Stimulated activated CD8-positive, alpha-beta memory T cell treated with anti-CD3 and anti-CD28 coated beads, Interleukin-4, amount 100 ng/mL, for 4 hours (primary cell): Measurements from ENCODE around the gene SIK1.
"Not testable (repeated sequence)": the region's sequence is repeated elsewhere in the genome, so short reads cannot be mapped to it uniquely, and the experiment has no call there.

Experiments used
- DNase-seq, 2 donors: peaks; one replicate each; pipeline ENCODE4 v3.0.0-alpha.2; 2020; ENCODE audit warnings: low read depth in 2 of 2, low spot score in 1 of 2

SIK1 gene

GRCh38 chr21:43398000-43398399 is 28.9 kb downstream of the SIK1 start:
- DNase-seq = not testable (repeated sequence)

DNA sequence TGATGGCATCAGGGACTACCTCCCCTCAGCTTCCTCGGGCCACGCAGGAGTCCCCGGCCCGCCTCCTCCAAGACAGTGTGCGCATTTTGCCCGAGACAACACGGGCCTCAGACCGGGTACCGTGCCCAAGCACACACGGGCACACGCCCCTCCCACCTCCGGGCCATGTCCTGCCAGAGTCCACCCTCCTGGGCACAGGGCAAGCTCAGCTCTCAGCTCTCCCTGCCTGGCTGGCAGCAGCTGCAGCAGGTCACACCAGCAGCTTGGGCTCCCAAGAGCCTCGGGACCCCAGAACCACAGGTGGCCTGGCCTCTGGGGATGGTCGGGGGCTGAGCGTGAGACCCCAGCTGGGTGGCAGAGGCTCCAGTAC is 29.5 kb downstream of the SIK1 start:
- not testable (repeated sequence) for DNase-seq

DNA sequence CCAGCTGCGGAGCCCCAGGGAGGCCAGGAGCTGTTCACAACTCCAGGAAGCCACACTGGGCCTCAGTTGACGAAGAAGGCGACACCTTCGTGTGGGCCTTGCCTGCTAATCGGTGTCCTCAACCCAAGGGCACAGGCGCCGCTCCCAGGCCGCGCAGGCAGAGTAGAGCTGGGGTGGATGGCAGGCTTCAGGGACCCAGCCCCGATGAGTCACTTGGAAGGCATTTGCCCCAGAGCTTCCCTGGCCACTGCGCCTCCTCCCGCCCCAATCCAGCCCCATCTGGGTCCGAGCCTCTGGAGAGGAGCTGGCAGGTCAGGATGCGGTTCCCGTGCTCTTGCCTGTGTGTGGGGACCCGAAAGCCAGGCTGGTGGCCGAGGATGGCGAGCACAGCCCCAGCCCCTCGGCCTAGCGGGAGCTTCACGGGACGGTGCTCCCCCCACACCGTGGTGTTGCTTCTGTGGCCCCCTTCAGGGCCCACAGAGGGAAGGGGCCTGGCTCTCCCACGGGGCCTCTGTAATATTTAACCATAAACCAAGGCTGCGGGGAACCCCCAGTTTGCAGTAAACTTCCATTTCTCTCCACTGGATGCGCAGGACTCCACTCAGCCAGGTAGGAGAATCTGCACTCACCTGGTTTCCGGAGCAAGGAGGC is 30.0 kb downstream of the SIK1 start:
- not testable (repeated sequence) for DNase-seq

- not testable (repeated sequence) for DNase-seq
Measured at GRCh38 chr21:43383351-43383750, 43.6 kb downstream of the SIK1 start.

DNA sequence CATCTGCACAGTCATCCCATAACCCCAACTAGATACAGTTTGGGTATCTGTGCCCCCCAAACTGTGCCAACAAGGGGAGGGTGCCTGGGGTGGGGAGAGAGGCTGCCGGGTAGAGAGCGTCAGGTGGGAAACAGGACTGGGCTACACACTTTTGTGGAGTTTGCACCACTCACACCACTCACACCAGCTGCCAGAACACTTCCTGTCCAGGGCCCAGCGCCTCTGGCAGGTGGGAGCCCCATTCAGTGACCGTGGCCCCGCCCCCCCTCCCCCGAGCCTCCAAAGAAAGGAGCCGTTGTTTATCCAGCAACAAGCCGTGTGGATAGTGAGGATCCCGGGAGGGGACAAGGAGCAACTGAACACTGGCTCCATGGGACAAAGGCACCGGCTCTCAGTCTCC is 44.0 kb downstream of the SIK1 start:
- DNase-seq = not testable (repeated sequence)

- DNase-seq = not testable (repeated sequence)
Measured at GRCh38 chr21:43380852-43381533, 45.9 kb downstream of the SIK1 start.

DNA sequence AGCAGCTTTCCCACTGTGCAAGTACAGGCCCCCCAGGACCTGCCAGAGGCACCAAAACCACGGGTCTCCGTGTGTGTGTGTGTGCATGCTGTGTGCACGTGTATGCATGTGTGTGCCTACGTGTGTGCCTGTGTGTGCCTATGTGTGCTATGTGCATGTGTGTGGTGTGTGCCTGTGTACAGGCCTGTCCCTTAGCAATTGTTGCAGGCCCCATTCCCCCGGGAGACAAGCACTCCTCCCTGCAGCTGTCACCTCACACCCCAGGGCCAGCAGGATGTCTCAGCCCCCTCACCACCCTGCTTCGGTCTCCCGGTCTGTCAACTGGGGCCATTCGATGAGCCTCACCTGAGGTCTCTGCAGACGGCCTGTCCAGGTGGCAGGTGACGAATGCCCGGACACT is 46.6 kb downstream of the SIK1 start:
- DNase-seq = not testable (repeated sequence)

GRCh38 chr21:43379626-43380122 is 47.3 kb downstream of the SIK1 start:
- DNase-seq = not testable (repeated sequence)

- DNase-seq = no peak
Measured at GRCh38 chr21:43376478-43376882, 50.5 kb downstream of the SIK1 start.

DNA sequence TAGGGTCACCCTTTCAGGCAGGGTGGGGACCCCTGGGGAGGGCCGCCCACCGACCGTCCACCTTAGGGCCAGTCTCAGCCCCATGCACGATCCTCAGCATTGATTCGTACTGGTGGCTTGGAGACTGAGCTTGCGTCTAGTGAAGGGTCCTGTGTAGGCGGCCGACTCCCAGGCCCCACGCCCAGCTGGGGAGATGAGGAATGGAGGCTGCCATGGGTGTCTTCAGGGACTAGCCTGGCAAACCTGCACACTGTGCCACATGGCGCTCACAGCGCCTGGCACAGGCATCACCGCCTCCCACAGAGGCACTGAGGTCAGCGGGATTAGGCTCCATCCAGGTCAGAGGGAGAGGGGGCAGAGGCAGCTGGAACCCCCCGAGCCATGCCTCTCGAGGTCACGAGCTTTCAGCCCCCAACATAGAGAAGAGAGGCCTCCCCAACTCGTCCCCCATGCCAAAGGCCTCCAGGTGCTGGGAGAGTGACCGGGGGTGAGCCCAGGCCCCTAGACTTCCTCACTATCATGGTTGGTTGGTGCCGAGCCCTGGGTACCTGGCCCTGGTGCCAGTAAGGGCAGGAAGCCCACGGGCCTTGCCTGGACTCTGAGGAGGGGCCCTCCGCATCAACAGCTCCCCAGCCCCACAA is 51.0 kb downstream of the SIK1 start:
- no peak for DNase-seq

- no peak for DNase-seq
Measured at GRCh38 chr21:43375006-43375836, 51.7 kb downstream of the SIK1 start.

DNA sequence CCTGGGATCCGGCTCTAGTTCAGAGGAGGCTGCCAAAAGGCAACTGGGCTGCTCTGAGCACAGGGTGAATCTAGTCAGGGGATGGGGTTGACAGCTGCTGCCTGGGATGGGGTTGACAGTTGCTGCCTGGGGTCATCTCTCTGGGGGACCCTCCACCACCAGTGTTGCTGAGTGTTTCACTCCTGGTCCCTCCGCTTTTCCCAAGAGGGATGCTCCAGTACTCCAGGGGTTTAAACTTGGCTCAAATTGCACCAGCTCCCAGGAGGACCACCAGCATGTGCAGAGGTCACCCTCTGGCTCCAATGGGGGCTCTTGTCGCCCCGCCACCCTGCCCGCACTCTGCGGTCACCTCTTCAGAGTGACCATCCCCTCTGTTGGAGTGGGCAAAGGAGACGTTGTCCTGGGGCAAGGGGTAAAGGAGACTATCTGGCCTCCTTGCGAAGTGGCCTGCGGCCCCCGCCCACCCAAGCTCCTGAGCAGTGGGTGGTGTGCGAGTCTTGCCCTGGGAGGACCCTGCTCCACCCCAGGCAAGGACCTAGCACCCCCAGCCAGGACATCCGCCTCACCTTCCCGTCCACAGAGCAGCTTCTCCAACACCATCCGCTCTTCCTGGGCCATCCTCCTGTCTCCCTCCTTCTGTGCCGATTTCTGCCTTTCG is 52.6 kb downstream of the SIK1 start:
- DNase-seq = no peak

- DNase-seq = no peak
Measured at GRCh38 chr21:43373362-43374227, 53.3 kb downstream of the SIK1 start.

GRCh38 chr21:43372663-43373361 is 54.1 kb downstream of the SIK1 start:
- no peak for DNase-seq

DNA sequence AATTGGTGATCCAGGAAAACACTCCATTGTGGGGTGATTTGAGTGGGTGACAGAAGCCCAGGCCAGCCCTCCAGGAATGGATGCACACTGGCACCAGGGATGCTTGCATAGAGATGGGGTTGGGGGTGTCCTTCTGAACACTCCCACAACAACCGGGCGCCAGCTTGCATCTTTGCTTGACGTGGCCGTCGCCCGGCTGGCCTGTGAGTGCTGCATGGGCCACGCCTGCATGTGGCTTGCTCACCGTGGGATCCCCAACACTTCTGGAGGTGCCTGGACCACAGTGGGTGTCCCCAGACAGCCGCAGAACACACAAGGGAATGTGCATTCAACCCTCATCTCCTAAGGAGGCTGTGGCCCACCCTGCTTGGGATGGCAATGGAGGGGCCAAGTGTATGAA is 55.1 kb downstream of the SIK1 start:
- DNase-seq = no peak

DNA sequence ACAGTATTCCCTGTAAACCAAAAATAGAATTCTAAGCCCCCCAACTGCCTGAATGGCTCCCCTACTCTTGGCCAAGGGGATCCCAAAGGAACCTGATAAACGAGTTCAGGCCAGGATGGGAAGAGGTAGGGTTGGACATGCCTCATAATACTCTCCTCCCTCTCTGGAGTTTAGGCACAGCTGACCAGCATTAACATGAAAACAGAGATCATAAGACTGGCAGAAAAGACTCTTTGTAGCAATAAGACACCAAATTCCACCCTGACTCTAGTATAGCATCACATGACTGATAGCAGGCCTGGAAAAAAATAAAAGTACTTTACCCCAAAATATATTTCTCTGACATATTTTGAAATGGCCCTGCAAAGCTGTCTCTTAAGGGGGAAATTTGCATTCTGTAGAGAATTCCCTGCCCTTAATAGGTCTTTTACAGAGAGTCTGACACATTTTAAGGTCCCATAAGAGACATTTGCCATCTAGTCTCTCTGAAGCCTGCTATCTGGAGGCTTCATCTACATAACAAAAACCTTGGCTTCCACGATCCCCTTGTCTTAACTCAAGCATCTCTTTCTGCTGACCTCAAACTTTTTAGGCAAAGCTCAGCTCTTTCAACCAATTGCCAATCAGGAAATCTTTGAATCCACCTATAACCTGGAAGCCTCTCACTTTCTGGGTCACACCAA is 55.9 kb downstream of the SIK1 start:
- no peak for DNase-seq

- DNase-seq = no peak
Measured at GRCh38 chr21:43370091-43370658, 56.8 kb downstream of the SIK1 start.

GRCh38 chr21:43369596-43370090 is 57.3 kb downstream of the SIK1 start:
- DNase-seq = no peak
